IPS DF 4.7 (cell line): ENCODE results near the gene COL17A1.

Source experiments
- DNase-seq: peaks from one replicate; pipeline ENCODE4 v3.0.0-alpha.2; 2013; ENCODE audit warnings: low spot score; ENCODE audit errors: extremely low read depth

The COL17A1 gene

GRCh38 chr10:104053201-104053600 is 32.5 kb downstream of the COL17A1 start:
- DNase-seq = no peak

GRCh38 chr10:104052431-104052830 is 33.2 kb downstream of the COL17A1 start:
- no peak for DNase-seq

- DNase-seq = no peak
These were observed 36.0 kb downstream of the COL17A1 start for GRCh38 chr10:104049504-104050250.

- DNase-seq = no peak
These were observed 39.0 kb downstream of the COL17A1 start for GRCh38 chr10:104046651-104047050.

- no peak for DNase-seq
These were observed 40.3 kb downstream of the COL17A1 start for GRCh38 chr10:104045151-104046089.

GRCh38 chr10:104043854-104044253 is 41.8 kb downstream of the COL17A1 start:
- no peak for DNase-seq

- DNase-seq = no peak
These were observed 42.4 kb downstream of the COL17A1 start for GRCh38 chr10:104043185-104043830.

- DNase-seq = no peak
These were observed 43.7 kb downstream of the COL17A1 start for GRCh38 chr10:104041891-104042535.

- DNase-seq = no peak
These were observed 44.6 kb downstream of the COL17A1 start for GRCh38 chr10:104040862-104041789.

GRCh38 chr10:104040382-104040781 is 45.3 kb downstream of the COL17A1 start:
- DNase-seq = no peak

GRCh38 chr10:104038958-104039752 is 46.5 kb downstream of the COL17A1 start:
- DNase-seq = no peak

GRCh38 chr10:104038537-104038936 is 47.1 kb downstream of the COL17A1 start:
- DNase-seq = no peak

GRCh38 chr10:104037261-104037951 is 48.3 kb downstream of the COL17A1 start:
- no peak for DNase-seq

- DNase-seq = no peak
These were observed 49.0 kb downstream of the COL17A1 start for GRCh38 chr10:104036518-104037260.

- DNase-seq = no peak
These were observed 49.7 kb downstream of the COL17A1 start for GRCh38 chr10:104036069-104036384.

GRCh38 chr10:104035194-104036068 is 50.2 kb downstream of the COL17A1 start:
- no peak for DNase-seq
